Measurements from ENCODE around the gene CLIC6. TPM values are rescaled to one million over a fixed set of nuclear protein-coding genes. Genes with fewer than 3 reads are reported as not detected.

The CLIC6 gene
- total and polyA plus RNA-seq, 7 donors = 0.50 to 35.5 (median 7.7) TPM

DNA sequence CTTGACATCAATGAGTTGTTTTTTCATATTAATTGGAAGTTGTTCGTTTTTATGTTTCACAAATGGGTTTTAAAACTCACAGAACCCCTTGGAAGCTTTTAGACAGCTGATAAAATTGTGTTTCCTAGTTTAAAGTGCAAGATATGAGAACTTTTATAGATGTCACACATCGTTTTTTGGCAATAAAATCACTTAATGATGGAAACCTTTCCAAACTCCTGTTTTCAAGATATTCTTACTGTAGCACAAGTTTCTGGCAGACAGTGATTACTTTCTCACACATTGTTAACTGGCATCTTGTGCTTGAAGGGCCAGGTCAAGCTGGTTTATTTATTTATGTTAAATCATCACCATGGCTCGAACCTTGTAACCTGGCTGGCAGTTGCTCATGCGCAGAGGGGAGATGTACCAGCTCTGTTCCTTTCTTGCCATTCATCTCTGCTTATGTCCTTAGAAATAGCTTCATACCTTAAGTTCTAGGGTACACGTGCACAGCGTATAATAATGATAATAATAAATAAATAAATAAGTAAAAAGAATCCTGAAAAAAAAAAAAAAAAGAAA, 43.7 kb upstream of the CLIC6 start:
- no peaks in the 10 kb centered on the region for H3K27me3 ChIP-seq (ENCODE audit: insufficient read depth in 3 of 3, low read length in 2 of 3)
- TF ChIP-seq, protein P1, sequence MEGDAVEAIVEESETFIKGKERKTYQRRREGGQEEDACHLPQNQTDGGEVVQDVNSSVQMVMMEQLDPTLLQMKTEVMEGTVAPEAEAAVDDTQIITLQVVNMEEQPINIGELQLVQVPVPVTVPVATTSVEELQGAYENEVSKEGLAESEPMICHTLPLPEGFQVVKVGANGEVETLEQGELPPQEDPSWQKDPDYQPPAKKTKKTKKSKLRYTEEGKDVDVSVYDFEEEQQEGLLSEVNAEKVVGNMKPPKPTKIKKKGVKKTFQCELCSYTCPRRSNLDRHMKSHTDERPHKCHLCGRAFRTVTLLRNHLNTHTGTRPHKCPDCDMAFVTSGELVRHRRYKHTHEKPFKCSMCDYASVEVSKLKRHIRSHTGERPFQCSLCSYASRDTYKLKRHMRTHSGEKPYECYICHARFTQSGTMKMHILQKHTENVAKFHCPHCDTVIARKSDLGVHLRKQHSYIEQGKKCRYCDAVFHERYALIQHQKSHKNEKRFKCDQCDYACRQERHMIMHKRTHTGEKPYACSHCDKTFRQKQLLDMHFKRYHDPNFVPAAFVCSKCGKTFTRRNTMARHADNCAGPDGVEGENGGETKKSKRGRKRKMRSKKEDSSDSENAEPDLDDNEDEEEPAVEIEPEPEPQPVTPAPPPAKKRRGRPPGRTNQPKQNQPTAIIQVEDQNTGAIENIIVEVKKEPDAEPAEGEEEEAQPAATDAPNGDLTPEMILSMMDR (IDR thresholded peaks at IDR 0.05) = no peak
- H3K27ac ChIP-seq = no peak overlapping the region
- H3K36me3 ChIP-seq (ENCODE audit: insufficient read depth in 1 of 2, low read depth in 1 of 2) = no peaks in the 10 kb centered on the region
- intact Hi-C loops (cut with DNase I) = no loop called here
- ATAC-seq (no peak), DNase-seq (no peak)
- WGBS, 3 donors = 71 to 77% (median 76%) methylated on average over 6 of the region's 6 CpGs
- no peak overlapping the region for H3K4me3 ChIP-seq
- peaks cover 6% of the 10 kb centered on the region for H3K4me1 ChIP-seq
- H3K9me3 ChIP-seq = no peaks in the 10 kb centered on the region

DNA sequence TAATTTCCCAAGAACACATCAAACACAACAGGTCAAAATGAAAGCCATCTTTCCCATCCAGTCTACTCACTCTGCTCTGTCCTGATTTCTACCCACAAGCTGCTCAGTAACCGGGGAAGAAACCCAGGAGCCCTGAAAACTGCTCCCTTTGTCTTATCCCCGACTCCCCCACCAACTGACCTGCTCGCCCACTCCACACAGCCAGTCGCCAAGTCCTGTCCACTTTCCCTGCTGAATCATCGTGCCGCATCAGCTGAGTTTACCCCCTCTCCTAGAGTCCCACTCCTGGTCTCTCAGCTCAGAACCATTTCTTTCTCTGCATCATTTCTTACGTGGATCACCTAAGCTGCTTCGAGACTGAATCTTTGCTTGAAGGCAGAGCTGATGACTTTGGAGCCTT, 42.7 kb upstream of the CLIC6 start:
- no peaks in the 10 kb centered on the region for H3K9me3 ChIP-seq
- intact Hi-C loops (cut with DNase I) = no loop called here
- no peak overlapping the region for H3K4me3 ChIP-seq
- 79 to 92% (median 85%) methylated on average over 8 of the region's 8 CpGs for WGBS, 3 donors
- H3K36me3 ChIP-seq (ENCODE audit: insufficient read depth in 1 of 2, low read depth in 1 of 2) = no peaks in the 10 kb centered on the region
- ATAC-seq (no peak), DNase-seq (no peak)
- H3K4me1 ChIP-seq = no peaks in the 10 kb centered on the region
- no peaks in the 10 kb centered on the region for H3K27me3 ChIP-seq (ENCODE audit: insufficient read depth in 3 of 3, low read length in 2 of 3)
- TF ChIP-seq, protein P1 (IDR thresholded peaks at IDR 0.05) = no peak
- H3K27ac ChIP-seq = no peak overlapping the region

DNA sequence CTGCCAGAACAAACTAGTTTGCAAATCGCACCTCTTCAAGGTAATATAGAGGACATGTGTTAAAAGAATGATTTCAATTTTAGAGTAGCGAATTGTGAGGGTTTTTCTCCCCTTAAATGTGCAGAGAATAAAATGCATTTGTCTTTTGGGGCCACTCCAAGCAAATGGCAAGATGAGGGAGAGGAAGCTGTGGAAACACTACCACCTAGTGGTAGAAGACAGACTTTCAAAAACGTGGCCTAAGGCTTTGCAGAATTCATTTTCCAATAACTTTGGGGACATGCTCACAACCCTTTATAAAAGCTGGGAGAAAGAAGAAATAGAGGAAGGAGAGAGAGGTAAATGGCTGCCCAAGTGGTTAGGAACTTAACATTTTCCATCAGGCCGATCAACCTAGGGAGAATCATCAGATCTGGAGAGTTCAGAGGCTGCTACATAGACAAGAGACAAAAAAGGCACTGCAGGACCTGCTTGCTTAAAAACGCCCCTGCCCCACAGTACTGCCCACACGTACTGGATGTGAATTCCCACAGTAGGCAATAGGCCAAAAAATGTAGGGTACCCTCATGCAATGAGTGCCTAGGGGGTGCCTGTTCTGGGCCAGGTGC, 38.2 kb upstream of the CLIC6 start:
- ATAC-seq (peak; percentile 54 to 91 (median 78)), DNase-seq (no peak)
- Histone ChIP-seq H3K4me1 (no peaks in the 10 kb centered on the region), H3K36me3 (ENCODE audit: insufficient read depth in 1 of 2, low read depth in 1 of 2) (no peaks in the 10 kb centered on the region), H3K4me3 (no peak overlapping the region), H3K27me3 (ENCODE audit: insufficient read depth in 3 of 3, low read length in 2 of 3) (peaks cover 0 to 17% (median 0%) of the 10 kb centered on the region in 3 donors), H3K9me3 (no peaks in the 10 kb centered on the region), H3K27ac (no peak overlapping the region)
- TF ChIP-seq, protein P1 (IDR thresholded peaks at IDR 0.05) = peak; percentile 86
- 11 to 14% (median 13%) methylated on average over 6 of the region's 6 CpGs for WGBS, 3 donors
- intact Hi-C loops (cut with DNase I) = loop anchor here in 1 of 2 donors (5.0 kb wide), 1 partner anchor 708 kb away; no protein-coding TSS in a partner anchor

DNA sequence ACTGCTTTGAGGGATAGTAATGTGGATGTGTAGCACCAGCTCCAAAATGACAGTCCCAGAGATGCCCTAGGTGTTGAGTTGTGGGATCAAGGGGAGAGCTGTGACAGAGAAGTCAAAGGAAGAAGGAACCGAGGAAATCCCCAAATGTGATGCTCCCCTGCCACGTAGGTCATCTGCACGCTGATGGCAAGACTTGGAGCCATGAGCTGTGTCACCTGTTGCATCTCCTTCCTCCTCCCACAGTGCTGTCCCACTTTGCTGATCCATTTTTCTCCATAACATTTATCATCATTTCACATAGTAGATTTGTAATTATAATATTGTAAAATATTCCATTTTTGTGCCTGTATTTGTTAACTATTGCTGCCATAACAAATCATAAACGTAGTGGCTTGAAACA, 36.3 kb upstream of the CLIC6 start:
- Histone ChIP-seq H3K4me1 (no peaks in the 10 kb centered on the region), H3K36me3 (ENCODE audit: insufficient read depth in 1 of 2, low read depth in 1 of 2) (no peaks in the 10 kb centered on the region), H3K27me3 (ENCODE audit: insufficient read depth in 3 of 3, low read length in 2 of 3) (peaks cover 0 to 19% (median 0%) of the 10 kb centered on the region in 3 donors), H3K9me3 (no peaks in the 10 kb centered on the region), H3K4me3 (no peak overlapping the region), H3K27ac (no peak overlapping the region)
- ATAC-seq (no peak), DNase-seq (no peak)
- TF ChIP-seq, protein P1 (IDR thresholded peaks at IDR 0.05) = no peak
- 57 to 71% (median 65%) methylated on average over 4 of the region's 4 CpGs for WGBS, 3 donors
- intact Hi-C loops (cut with DNase I) = loop anchor here in 1 of 2 donors (5.0 kb wide), 1 partner anchor 710 kb away; no protein-coding TSS in a partner anchor

All from psoas muscle (tissue), 8 donors.